NCI-H446 (cell line): ENCODE measurements around the gene ST8SIA5.

Experiments
- DNase-seq, 2 experiments: peaks; one replicate each; lab custom pipeline; 2025; lab: John Stamatoyannopoulos, UW

ST8SIA5 gene

DNA sequence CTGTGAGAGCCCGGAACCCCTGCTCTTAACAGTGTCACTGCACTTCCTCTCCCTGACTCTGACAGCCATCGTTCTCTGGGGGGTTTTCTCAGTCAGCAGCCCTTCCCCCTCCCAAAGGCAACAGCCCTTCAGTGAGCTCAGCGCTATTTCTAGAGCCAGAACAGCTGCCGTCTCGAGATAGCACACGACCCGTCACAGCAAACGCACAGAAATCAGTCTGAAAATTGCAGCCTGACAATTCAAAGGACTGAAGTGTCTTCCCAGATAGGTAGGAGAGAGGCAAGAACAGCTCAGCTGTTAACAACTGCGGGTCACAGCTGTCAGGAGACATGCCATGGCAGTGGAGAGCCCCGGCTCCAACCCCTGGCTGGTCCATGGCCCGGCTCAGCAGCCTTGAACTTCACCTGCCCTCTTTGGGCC, 45.4 kb downstream of the ST8SIA5 start:
- no peak for DNase-seq

DNA sequence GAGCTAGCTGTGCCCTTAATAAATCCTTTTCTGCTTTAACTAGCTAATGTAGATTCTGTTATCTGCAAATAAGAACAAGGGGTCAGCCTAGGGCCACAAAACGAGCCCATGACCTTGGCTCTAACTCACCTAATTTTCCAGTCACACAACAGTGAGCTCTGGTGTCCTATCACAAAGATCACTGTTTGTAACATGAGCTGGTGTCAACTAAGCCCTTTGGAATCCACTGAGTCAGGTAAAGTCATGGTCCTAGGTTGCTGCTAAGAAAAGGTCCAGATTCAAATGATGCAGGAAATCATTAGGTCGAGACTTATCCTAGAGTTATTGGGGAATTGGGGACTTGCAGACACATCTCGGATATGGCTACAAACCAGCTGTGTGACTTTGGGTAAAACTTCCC, 49.9 kb downstream of the ST8SIA5 start:
- DNase-seq = no peak

- DNase-seq = no peak
Measured at GRCh38 chr18:46705521-46705920, 51.3 kb downstream of the ST8SIA5 start.

GRCh38 chr18:46704816-46705215, 52.0 kb downstream of the ST8SIA5 start:
- no peak for DNase-seq

DNA sequence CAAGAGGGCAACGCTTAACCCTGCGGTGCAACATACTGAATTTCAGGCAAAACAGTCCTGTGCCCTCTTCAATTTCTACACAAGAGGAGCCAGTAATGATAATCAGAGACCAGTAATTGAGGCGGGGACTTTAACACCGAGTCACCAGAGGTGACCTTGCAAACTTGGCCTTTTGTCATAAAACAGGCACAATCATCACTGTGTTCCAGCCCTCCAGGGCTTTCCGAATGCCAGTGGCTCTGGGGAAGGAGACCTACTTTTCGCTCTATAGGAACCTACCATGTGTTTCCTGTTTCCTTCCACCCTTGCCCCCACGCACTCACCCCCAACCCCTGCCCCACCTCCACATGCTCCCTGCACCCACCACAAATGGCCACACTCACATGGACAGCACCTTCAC, 52.7 kb downstream of the ST8SIA5 start:
- no peak for DNase-seq

DNA sequence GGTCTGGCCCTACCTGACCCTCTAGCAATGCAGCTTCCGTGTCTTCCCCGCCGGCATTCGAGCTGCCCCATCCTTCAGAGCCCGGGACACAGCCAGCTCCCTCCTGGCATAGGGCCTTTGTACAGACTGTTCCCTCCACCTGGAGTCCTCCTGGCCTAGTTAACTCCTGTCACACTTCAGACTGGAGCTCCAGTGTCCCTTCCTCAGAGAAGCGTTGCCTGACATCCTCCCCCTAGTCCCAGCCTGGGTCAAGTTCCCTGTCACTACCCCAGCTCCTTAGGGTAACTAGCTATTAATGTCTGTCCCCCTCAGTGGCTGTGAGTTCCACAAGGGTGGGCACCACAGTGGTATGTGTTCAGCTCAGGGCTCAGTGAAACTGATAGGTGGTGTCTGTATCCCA, 54.4 kb downstream of the ST8SIA5 start:
- no peak for DNase-seq

DNA sequence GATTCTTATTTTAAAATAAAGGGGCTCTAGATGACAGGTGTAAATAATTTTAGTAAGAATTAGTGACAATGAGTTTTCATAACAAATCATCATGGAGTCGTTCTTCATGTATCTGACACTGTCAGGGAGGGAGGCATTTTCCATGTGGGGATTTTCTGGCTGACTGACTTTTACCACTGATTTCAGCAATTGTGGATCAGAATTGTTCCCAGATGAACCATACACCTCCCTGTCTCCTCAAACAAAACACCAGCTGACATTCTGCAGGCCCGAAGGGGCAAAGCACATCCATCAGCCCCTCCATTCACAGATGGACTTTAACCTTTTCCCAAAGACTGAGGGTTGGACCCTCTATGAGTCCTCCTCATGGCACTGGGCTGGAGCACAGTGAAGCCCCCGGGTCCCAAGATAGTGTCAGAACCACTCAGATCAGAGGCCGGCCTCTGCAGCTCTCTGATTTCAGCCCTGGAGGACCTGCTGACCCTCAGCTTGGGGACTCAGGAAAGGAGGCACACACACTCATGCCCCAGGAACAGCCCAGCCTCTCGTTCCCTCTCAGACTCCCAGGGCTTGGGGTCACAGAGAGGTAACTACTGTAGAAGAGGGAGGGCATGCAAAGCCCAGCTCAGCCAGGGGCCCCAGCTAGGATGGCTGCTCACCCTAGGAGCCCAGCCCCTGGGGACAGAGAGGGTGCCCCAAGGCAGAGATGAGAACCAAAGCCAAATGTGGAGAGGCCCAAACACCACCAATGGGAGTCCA, 56.6 kb downstream of the ST8SIA5 start:
- no peak for DNase-seq

GRCh38 chr18:46696702-46697101, 60.2 kb downstream of the ST8SIA5 start:
- no peak for DNase-seq

DNA sequence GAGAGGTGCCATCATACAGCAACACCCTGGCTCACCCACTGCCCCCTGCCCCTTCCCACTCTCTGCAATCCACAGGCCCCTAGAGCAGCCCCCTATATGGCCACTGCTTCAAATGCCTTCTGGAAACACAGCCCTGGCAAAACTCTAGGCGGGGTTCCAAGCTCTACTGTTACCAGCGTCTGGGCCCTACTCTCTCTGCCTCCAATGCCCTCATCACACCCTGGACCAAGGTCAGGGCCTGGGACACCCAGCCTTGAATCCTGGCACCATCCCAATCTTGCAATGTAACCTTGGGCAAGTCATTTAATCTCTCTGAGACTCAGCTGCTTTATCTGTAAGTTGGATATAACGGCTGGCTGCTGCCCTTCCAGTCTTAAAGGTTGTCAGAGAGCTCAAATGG, 60.6 kb downstream of the ST8SIA5 start:
- no peak for DNase-seq

- DNase-seq = no peak
Measured at GRCh38 chr18:46693996-46694395, 62.9 kb downstream of the ST8SIA5 start.

DNA sequence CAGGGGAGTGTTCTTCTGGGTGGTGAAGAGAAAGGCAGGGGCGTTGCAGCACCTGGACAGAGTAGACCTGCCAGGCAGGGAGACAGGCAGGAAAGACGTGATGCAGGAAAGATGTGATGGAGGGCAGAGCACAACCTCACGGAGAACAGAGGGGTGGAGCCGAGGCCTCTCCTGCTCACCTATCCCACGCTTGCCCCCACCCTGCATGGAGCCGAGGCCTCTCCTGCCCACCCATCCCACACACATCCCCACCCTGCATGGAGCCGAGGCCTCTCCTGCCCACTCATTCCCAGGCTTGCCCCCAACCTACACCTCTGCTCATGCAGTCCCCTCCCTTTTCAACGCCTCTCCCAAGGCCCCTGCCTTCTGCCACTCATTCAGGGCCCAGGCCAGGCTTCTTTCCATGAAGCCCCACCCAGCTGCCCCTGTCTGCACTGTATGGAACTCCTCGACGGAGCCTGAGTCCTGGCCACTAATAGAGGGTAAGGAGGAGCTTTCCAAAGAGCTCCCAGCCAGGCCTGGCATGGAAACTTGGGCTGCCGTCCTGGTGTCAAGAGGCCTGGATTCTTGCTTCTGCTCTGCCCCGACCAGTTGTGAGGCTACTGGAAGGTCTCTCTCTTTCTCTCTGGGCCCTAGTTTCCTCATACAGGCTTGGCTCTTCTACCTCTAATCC, 67.9 kb downstream of the ST8SIA5 start:
- no peak for DNase-seq

- no peak for DNase-seq
Measured at GRCh38 chr18:46686186-46686585, 70.7 kb downstream of the ST8SIA5 start.

GRCh38 chr18:46683252-46683651, 73.6 kb downstream of the ST8SIA5 start:
- DNase-seq = no peak

DNA sequence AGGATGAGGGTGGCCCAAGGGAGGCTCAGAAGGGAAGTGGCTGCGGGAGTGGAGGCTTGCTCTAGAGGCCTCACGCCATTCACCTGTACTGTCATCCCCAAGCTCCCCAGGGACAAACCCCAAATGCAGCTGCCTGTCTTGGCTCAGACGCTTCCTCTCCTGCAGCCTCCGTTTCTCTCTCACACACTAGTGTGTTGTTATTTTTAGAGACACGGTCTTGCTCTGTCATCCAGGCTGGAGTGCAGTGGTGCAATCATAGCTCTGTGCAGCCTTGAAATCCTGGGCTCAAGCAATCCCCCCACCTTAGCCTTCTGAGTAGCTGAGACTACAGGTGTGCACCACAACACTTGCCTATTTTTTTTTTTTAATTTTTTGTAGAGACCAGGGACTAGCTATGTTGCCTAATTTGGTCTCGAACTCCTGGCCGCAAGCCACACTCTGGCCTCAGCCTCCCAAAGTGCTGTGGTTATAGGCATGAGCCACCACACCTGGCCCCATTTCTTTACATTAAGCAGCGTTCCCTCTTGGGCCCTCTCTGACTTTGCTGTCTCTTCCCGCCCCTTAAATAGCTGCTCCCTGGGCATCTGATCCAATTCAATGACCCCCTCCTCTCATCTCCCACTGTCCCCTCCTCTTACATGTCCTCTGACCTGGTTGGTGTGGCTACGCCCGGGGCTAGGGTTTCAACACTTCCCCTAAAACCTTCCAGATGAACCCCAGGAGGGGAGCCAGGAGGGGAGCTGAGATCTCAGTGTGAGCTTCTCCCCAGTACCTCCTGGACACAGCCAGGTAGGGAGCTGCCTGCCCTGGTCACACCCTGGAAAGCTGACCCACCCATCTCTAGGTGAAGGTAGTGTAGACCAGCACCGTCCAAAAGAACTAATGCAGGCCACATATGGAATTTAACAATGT, 75.8 kb downstream of the ST8SIA5 start:
- DNase-seq = no peak

GRCh38 chr18:46679846-46680598, 76.8 kb downstream of the ST8SIA5 start:
- no peak for DNase-seq

- DNase-seq = no peak
Measured at GRCh38 chr18:46678785-46679399, 78.0 kb downstream of the ST8SIA5 start.

DNA sequence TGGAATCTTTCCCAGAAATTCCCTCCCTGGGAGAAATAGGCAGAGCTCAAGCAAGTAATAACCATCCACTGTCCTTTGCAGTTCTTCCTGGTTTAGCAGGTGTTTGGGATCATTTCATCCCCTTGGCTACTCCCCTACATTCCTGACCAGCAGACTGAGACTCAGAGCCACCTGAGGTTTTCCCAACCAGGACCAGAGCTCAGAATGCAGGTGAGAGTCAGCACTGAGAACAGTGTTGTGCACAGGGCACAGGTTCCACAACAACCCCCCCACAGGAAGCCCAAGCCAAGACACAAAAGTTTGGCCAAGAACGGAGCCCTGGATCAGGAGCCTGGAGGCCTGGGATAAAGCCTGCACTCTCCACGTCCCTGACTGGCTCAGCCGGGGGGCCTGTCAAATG, 78.8 kb downstream of the ST8SIA5 start:
- DNase-seq = no peak

- DNase-seq = no peak
Measured at GRCh38 chr18:46677611-46678010, 79.2 kb downstream of the ST8SIA5 start.

- no peak for DNase-seq
Measured at GRCh38 chr18:46676182-46676835, 80.5 kb downstream of the ST8SIA5 start.

- DNase-seq = no peak
Measured at GRCh38 chr18:46675112-46675511, 81.7 kb downstream of the ST8SIA5 start.
